HG02870 (cell line): Measurements from ENCODE around the gene OR2F1.
A peak's percentile ranks its signal among the peaks of the same experiment; 100 is the strongest.

Experiments
- ATAC-seq: cut with Tn5 transposase; IDR thresholded peaks from one replicate; pipeline ENCODE4 v1.9.1; 2021; ENCODE audit warnings: mild to moderate bottlenecking, moderate library complexity; ENCODE audit not compliant: unreplicated experiment

The OR2F1 gene

DNA sequence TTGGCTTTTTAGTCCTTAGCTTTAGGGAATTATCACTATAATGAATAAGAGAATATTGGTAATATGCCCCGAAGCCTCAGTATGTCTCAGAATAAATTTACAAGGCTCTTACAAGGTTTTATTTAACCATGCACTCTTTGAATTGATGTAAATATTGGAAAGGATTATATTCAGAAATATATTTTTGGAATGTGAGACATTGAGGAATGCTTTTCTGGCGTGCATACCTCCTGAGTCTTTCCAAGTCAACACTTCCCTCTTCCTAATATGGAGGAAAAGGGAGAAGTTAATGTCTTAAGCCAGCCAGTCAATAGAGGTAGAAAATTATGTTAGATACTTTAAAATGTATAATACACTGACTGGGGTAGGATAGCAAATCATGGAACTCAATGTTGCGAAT lies 1.2 kb upstream of the OR2F1 start:
- ATAC-seq: no peak

DNA sequence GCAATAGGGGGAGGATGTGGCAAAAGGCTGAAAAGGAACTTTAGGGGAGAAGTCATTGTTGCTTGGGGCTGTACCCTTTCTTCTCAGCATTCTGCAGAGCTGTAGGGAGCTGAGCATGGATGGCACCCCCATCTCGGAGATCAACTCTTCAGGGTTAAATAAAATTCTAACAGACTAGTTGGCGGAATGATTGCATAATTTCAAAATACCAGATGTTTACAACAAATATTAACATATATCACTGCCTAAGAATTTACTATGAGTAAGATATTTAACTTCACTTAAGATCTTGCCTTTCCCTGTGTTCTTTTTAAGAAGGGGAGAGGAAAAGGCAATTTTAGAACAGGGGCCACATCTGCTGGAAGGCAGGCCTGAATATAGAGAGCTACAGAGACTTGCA lies 509 bp upstream of the OR2F1 start:
- ATAC-seq: no peak

DNA sequence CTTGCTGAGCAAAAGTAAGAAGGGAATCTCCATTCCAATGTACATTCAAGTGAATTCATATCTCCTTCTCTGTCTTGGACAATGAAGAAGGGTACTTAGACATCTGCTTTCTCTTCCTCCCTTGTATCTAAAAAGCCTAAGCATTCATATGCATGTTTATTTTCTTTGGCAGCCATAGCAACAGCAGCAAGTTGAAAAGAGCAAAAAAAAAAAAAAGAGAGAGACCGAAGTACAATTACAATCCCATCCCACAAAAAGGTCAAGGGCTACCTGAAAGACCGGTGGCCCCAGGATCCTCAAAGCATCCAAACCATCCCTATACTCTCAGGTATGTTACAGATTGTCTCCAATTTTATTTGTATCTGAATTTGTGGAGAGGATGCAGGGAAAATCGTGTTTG lies 4.1 kb downstream of the OR2F1 start:
- no peak for ATAC-seq

DNA sequence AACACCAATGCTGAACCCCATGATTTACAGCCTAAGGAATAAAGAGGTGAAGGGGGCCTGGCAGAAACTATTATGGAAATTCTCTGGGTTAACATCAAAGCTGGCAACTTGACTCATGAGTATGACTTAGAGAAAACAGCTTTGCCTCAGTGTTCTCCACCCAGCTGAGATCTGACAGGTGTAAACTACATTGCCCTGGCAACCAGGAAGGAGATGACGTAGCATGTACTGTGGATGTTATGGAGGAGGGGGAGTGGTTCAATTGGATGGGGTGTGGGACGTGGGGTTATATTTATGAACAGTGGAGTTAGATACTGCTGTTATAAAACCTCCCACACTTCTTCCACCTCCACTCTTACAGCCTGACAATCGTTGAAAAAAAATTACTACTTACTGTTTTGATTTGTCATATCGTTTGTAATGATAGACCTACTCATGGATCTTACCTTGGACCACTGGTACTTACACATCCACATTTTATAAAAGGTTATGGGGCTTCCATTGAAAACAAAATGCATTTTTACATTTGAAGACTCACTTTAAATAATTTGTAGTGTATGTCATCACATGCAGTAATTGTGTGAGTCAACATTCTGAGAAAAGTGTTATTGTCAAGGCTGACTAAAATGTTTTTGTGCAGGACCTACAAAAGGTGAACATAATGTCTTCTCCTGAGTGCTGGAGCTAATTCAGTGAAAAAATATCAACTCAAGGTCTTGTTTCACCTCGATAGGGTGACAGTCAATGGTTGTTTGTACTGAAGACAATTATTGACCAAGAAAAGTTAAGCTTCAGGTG lies 6.4 kb downstream of the OR2F1 start:
- no peak for ATAC-seq

DNA sequence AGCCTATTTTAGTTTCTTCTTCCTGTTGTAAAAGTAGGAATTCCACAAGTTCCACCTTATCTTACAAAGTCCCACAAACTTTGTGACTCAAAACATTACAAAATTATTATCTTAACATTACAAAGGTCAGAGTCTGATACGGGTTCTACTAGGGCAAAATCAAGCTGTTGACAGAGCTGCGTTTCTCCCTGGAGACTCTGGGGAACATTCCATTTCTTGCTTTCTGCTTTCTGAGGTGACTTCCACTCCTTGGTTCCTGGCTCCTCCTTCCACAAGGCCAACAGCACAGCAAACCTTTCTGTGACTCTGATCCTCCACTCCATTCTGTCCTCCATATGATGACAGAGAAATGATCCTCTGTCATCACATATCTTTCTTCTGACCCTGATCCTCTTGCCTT lies 10.6 kb downstream of the OR2F1 start:
- no peak for ATAC-seq

DNA sequence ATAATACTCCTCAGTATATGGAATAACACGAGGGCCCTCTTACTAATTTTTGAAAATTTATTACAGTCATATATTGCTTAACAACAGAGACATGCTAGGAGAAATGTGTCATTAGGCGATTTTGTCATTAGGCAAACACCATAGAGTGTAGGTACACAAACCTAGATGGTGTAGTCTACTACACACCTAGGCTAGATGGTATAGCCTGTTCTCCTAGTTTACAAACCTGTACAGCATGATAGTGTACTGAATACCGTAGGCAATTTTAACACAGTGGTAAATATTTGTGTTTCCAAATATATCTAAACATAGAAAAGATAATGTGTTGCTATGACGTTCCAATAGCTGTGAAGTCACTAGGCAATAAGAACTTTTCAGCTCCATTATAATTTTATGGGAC lies 12.8 kb downstream of the OR2F1 start:
- no peak for ATAC-seq

DNA sequence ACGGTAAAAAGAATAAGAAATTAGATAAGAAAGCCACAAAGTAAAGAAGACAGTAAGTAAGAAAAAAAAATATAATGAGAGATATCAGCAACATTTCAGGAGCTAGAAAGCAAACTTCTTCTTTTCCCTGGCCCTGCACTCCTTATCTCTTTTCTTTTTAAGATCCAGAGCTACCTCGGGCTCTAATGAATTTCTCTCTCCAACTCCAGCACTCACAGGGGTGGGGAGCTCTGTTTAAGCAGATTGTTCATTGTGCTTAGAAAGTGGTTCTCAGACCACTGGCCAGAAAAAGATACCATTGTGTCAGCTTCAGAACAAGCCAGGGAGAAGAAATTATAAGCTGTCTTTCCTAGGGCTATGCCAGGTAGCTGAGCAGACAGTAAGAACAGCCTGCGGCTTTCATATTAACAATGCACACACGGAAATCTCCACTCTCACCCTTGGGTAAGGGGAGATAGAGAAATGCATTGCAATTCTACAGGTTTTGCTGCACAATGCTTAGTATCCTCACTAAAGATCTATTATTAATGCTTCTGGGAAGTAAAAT lies 19.3 kb downstream of the OR2F1 start:
- ATAC-seq: no peak

DNA sequence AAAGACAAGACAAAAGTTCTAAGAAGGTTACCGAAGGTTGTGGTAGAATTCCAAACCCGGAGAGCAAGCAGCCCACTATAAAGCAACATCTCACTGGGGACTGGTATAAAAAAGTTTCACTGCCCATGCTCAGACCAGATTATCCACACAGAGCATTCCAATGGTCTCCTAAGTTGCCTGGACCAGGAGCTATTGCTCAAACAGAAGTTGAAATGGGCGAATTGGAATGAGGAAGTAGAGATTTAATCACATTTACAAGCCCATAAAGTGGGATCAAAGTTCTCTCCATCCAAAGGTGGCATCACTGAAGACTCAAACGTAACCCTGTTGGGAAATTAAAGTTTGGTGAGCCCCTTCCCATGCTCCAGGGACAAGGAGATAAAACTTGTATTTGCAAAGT lies 19.8 kb downstream of the OR2F1 start:
- no peak for ATAC-seq

- ATAC-seq: no peak
Observed at GRCh38 chr7:143975617-143976016, 21.0 kb downstream of the OR2F1 start.

- no peak for ATAC-seq
Observed at GRCh38 chr7:143978585-143978984, 23.9 kb downstream of the OR2F1 start.

GRCh38 chr7:143979359-143979758 lies 24.7 kb downstream of the OR2F1 start:
- ATAC-seq: no peak

DNA sequence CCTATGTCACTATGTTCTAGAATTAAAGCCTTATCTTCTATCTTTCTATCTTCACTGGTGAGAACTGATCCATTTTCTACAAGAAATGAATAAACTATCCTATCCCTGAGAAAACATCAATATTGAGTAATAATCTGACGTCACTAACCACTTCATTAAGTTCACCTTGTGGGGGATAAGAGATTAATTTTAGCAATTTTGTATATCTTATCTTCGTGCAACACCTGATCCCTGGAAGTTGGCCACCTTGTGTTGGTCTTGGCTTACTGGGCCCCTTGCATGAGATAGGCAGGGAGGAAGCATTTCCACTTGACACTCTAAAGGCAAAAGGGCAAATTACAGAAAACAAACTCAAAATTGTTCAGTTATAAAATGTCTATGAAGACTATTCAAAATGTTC lies 25.4 kb downstream of the OR2F1 start:
- no peak for ATAC-seq

DNA sequence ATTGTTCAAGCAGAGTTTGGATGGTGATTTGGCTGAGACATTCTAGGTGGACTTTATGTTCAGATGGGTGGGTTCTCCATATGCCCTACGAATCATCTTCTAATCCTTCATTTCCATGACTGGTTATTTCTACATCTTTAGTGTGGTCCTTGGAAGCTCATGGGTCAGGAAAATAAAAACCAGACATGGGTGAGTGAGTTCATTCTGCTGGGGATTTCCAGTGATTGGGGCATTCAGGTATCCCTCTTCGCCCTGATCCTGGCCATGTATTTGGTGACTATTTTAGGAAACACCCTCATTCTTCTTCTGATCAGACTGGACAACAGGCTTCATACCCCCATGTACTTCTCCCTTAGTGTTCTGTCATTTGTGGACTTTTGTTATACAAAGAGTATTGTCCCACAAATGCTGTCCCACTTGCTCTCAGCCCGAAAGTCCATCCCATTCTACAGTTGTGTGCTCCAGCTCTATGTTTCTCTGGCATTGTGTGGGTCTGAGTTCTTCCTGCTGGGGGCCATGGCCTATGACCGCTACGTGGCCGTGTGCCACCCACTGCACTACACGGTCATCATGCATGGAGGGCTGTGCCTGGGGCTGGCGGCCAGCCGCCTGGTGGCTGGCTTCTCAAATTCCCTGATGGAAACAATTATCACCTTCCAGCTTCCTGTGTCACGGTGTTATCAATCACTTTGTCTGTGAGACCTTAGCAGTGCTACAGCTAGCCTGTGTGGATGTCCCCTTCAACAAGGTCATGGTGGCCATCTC lies 26.3 kb downstream of the OR2F1 start:
- ATAC-seq: no peak

- ATAC-seq: no peak
Observed at GRCh38 chr7:143983960-143984359, 29.3 kb downstream of the OR2F1 start.

DNA sequence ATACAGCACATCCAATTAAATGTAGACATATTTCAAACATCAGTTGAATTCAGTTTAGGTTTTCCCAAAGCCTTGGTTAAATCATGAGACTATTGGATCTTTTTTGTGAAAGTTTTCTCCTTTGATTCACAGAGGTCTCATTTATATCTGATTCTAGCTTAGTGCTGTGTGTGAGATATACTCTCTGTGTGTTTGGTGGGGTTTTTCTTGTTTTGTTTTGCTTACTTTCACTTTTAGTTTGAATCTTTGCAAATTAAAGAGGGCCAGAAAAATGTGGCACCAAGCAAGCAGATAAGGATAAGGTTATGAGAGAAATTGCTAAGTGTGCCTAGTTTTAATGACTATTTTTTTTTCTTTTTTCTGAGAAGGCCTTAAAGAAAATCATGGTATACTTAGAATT lies 32.9 kb downstream of the OR2F1 start:
- ATAC-seq: peak; percentile 47

GRCh38 chr7:143988976-143989745 lies 34.5 kb downstream of the OR2F1 start:
- no peak for ATAC-seq

DNA sequence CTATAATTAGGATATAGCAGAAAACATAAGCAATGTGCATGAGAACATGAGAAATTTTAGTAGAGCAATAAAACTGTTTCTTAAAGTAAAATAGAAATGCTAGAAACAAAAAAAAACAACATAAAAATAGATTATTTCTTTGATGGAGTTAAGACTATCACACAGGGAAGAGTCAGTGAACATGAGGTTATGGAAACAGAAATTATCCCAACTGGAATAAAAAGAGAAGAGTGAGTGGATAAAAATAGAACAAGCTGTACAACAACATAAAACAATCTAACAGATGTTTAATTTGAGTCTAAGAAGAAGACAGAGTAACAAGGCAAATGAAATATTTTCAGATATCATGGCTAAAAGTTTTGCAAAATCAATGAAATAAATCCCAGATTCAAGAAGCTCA lies 38.0 kb downstream of the OR2F1 start:
- ATAC-seq: no peak

DNA sequence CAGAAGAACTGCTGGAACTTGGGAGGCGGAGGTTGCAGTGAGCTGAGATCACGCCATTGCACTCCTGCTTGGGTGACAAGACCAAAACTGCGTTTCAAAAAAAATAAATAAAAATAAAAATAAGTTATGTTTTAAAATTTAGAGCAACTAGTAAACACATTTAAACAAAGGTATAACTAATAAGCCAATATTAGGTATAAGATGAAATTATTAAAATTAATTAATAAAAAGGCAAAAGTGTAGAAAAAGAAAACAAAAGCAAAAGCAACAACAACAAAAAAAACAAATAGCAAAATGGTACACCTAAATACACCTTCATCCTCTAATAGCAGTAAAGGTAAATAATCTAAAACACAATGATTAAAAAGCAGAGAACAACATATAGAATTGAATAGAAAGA lies 39.3 kb downstream of the OR2F1 start:
- ATAC-seq: no peak

- ATAC-seq: no peak
Observed at GRCh38 chr7:144000020-144000419, 45.4 kb downstream of the OR2F1 start, which contains the start of gene OR6B1. Gene OR6B1 (plus strand): TSS chr7:144000320. CDS start chr7:144003997, 3,677 bp downstream.

GRCh38 chr7:144001543-144001942 lies 46.9 kb downstream of the OR2F1 start:
- ATAC-seq: no peak

- no peak for ATAC-seq
Observed at GRCh38 chr7:144004703-144005102, 50.1 kb downstream of the OR2F1 start.
